PC-3 (cell line): ENCODE results near the gene CCDC187. TPM values are rescaled to one million over a fixed set of nuclear protein-coding genes. Genes with fewer than 3 reads are reported as not detected.

Experiments
- ATAC-seq: fragments of 200-7000 bp; cut with Tn5 transposase; 2 replicates; pipeline ENCODE4 v1.9.1; 2020; ENCODE audit warnings: mild to moderate bottlenecking, moderate library complexity
- BruUV-seq: library from RNA; stranded (reverse); fragments of 400-500 nt; replicated peaks from 2 replicates; lab custom pipeline; 2021; lab: Mats Ljungman, UMichigan
- CTCF ChIA-PET: fragments of 300-600 bp; sonication (Branson Sonifier 250); formaldehyde crosslinking; loops from one replicate; lab custom pipeline; 2022; ENCODE audit warnings: antibody characterized with exemption; lab: Charles Lee
- POLR2A ChIA-PET: fragments of 300-600 bp; sonication (Branson Sonifier 250); formaldehyde crosslinking; loops from one replicate; lab custom pipeline; 2022; ENCODE audit warnings: antibody characterized with exemption; ENCODE audit not compliant: unreplicated experiment; lab: Charles Lee
- DNase-seq: peaks from one replicate; pipeline ENCODE4 v3.0.0-alpha.2; 2015
- H2AFZ ChIP-seq: fragments of 300-600 bp; sonication (generic); 2 replicates; pipeline ENCODE4 v1.6.0; 2016; ENCODE audit warnings: antibody characterized with exemption, low read length
- H3F3A ChIP-seq: fragments of 300-600 bp; sonication (generic); one replicate; pipeline ENCODE4 v1.6.0; 2017; ENCODE audit warnings: antibody characterized with exemption, low read length, control low read depth, mild to moderate bottlenecking; ENCODE audit not compliant: unreplicated experiment
- H3K27ac ChIP-seq: fragments of 300-600 bp; sonication (generic); 2 replicates; pipeline ENCODE4 v1.5.1; 2016; ENCODE audit warnings: mild to moderate bottlenecking, low read length
- H3K27me3 ChIP-seq: fragments of 300-600 bp; sonication (generic); 2 replicates; pipeline ENCODE4 v1.6.1; 2016; ENCODE audit warnings: low read length, mixed read lengths
- H3K36me3 ChIP-seq: fragments of 300-600 bp; sonication (generic); 2 replicates; pipeline ENCODE4 v1.6.1; 2016; ENCODE audit warnings: low read depth, mixed run types, low read length, mixed read lengths
- H3K4me1 ChIP-seq: fragments of 300-600 bp; sonication (generic); 2 replicates; pipeline ENCODE4 v1.5.1; 2016; ENCODE audit warnings: low read length; ENCODE audit not compliant: insufficient read depth
- H3K4me2 ChIP-seq: fragments of 300-600 bp; sonication (generic); 2 replicates; pipeline ENCODE4 v1.6.0; 2016; ENCODE audit warnings: low read length
- H3K4me3 ChIP-seq: fragments of 300-600 bp; sonication (generic); 2 replicates; pipeline ENCODE4 v1.5.1; 2016; ENCODE audit warnings: mild to moderate bottlenecking, low read length, mixed read lengths
- H3K79me2 ChIP-seq: fragments of 300-600 bp; sonication (generic); 2 replicates; pipeline ENCODE4 v1.6.1; 2017; ENCODE audit warnings: low read length, mixed read lengths
- H3K9ac ChIP-seq: fragments of 300-600 bp; sonication (generic); 2 replicates; pipeline ENCODE4 v1.6.0; 2016; ENCODE audit warnings: mild to moderate bottlenecking, low read length
- H3K9me2 ChIP-seq: fragments of 300-600 bp; sonication (generic); replicated peaks from 2 replicates; pipeline ENCODE4 v1.6.1; 2016; ENCODE audit warnings: mixed run types, low read length, mixed read lengths
- H3K9me3 ChIP-seq: fragments of 300-600 bp; sonication (generic); 2 replicates; pipeline ENCODE4 v1.6.1; 2016; ENCODE audit warnings: low read length, mixed read lengths
- H4K20me1 ChIP-seq: fragments of 300-600 bp; sonication (generic); 2 replicates; pipeline ENCODE4 v1.6.1; 2016; ENCODE audit warnings: low read length, mixed read lengths
- CTCF ChIP-seq: fragments of 300-600 bp; sonication (generic); conservative IDR thresholded peaks from 2 replicates; pipeline ENCODE4 v1.5.1; 2017; ENCODE audit warnings: antibody characterized with exemption, low read depth, mild to moderate bottlenecking, low read length
- EZH2 ChIP-seq: fragments of 300-600 bp; sonication (generic); IDR thresholded peaks from one replicate; pipeline ENCODE4 v1.6.1; 2017; ENCODE audit warnings: antibody characterized with exemption, mild to moderate bottlenecking, low read length; ENCODE audit not compliant: unreplicated experiment
- EZH2phosphoT487 ChIP-seq: fragments of 300-600 bp; sonication (generic); IDR thresholded peaks from 2 replicates; pipeline ENCODE4 v1.6.1; 2018; ENCODE audit warnings: mild to moderate bottlenecking, antibody characterized with exemption, low read length, borderline replicate concordance
- intact Hi-C: fragments of 100-400 bp; cut with micrococcal nuclease; formaldehyde crosslinking; loops from 2 replicates; pipeline ENCODE4 v1.9.0; 2023
- total RNA-seq: library from RNA; depleted of rRNA; stranded (reverse); fragments of >200 nt; gene quantifications from 2 replicates; pipeline ENCODE4 v1.2.3, GENCODE V29; 2014

CCDC187 gene
- total RNA-seq, 1 experiment from 2014 or later = 0.04 TPM

- Histone ChIP-seq H3K79me2 (no peaks in the 10 kb centered on the region), H4K20me1 (no peaks in the 10 kb centered on the region), H3K9me2 (no peaks in the 10 kb centered on the region), H3K27me3 (peaks cover 14% of the 10 kb centered on the region), H3K9ac (no peak overlapping the region), H3K4me3 (no peak overlapping the region), H2AFZ (no peak overlapping the region), H3K4me1 (no peaks in the 10 kb centered on the region), H3K9me3 (no peaks in the 10 kb centered on the region), H3K36me3 (no peaks in the 10 kb centered on the region), H3K4me2 (no peak overlapping the region), H3K27ac (no peak overlapping the region), H3F3A (no peaks in the 10 kb centered on the region)
- ATAC-seq = no peak; the same call in 1 of the 2 replicates
- TF ChIP-seq EZH2 (no peak), CTCF (no peak), EZH2phosphoT487 (no peak)
- CTCF ChIA-PET = no interaction called here
- intact Hi-C loops = no loop called here
- no peak for DNase-seq
- POLR2A ChIA-PET = no interaction called here
- no TSS peak for BruUV-seq
These were observed 100.3 kb downstream of the CCDC187 start for GRCh38 chr9:136203408-136204144.

GRCh38 chr9:136202454-136203407 is 101.2 kb downstream of the CCDC187 start:
- no peaks in the 10 kb centered on the region for H4K20me1 ChIP-seq
- no peaks in the 10 kb centered on the region for H3K9me3 ChIP-seq
- H3K4me2 ChIP-seq = no peak overlapping the region
- peaks cover 14% of the 10 kb centered on the region for H3K27me3 ChIP-seq
- intact Hi-C loops = no loop called here
- BruUV-seq = no TSS peak
- H2AFZ ChIP-seq = no peak overlapping the region
- CTCF ChIA-PET = no interaction called here
- no peak overlapping the region for H3K4me3 ChIP-seq
- no peak overlapping the region for H3K9ac ChIP-seq
- no peaks in the 10 kb centered on the region for H3K9me2 ChIP-seq
- H3K79me2 ChIP-seq = no peaks in the 10 kb centered on the region
- ATAC-seq (no peak), DNase-seq (no peak)
- H3F3A ChIP-seq = no peaks in the 10 kb centered on the region
- POLR2A ChIA-PET = no interaction called here
- H3K36me3 ChIP-seq = no peaks in the 10 kb centered on the region
- no peak overlapping the region for H3K27ac ChIP-seq
- TF ChIP-seq CTCF = no peak
- TF ChIP-seq EZH2phosphoT487 = no peak
- TF ChIP-seq EZH2 = no peak
- no peaks in the 10 kb centered on the region for H3K4me1 ChIP-seq
